ENCODE results near the gene BACH1. TPM values are rescaled to one million over a fixed set of nuclear protein-coding genes. Genes with fewer than 3 reads are reported as not detected.

Gene BACH1
- 18.1 and 21.9 TPM in 2 replicates for polyA plus RNA-seq (2012; rRNA removed)
- 24.3 and 24.6 TPM in 2 replicates for polyA plus RNA-seq (2012; cell fraction: cytosol; rRNA removed)
- polyA plus RNA-seq (2012; cell fraction: nucleus; rRNA removed), result 16.9 and 22.0 TPM in 2 replicates

GRCh38 chr21:29298348-29299045, at the start of gene BACH1:
Gene BACH1 (plus strand): TSS chr21:29298922. CDS start chr21:29321281, 22,359 bp downstream.
- H3K79me2 ChIP-seq (ENCODE audit: insufficient read depth), result peaks cover 44% of the 10 kb centered on the region
- H3K9ac ChIP-seq, result peak within 1 kb of the TSS; percentile 95
- no peaks in the 10 kb centered on the region for H3K9me2 ChIP-seq
- peaks cover 39% of the 10 kb centered on the region for H4K20me1 ChIP-seq (ENCODE audit: insufficient read depth)
- H3K27ac ChIP-seq (ENCODE audit: low read depth in 2 of 2, low read length in 1 of 2), result peak within 1 kb of the TSS; percentile 87 to 93
- H3K4me1 ChIP-seq (ENCODE audit: control insufficient read depth in 1 of 2, insufficient read depth in 2 of 2, low read depth in 1 of 2, low read length in 1 of 2), result peaks cover 23 to 28% of the 10 kb centered on the region in 2 experiments; a peak in 3 of 4 replicates
- CTCF ChIA-PET, result interaction anchor here (1.0 to 2.0 kb wide), 5 partner anchors 9 to 275 kb away, joined by 3 to 6 read pairs (median 4); no protein-coding TSS in a partner anchor
- no peaks in the 10 kb centered on the region for H3K36me3 ChIP-seq (replicated peaks in 1 of 2; ENCODE audit: control insufficient read depth in 1 of 2, insufficient read depth in 2 of 2, low read length in 1 of 2)
- POLR2A ChIA-PET, result interaction anchor here (1.0 to 1.5 kb wide), 2 partner anchors 41 to 60 kb away, joined by 3 to 4 read pairs; no protein-coding TSS in a partner anchor
- peak within 1 kb of the TSS; percentile 89 for H3K4me2 ChIP-seq
- peak within 1 kb of the TSS; percentile 94 to 98 for H3K4me3 ChIP-seq (ENCODE audit: low read depth in 2 of 2, low read length in 1 of 2)
- no peaks in the 10 kb centered on the region for H3K27me3 ChIP-seq (ENCODE audit: insufficient read depth)
- H3F3A ChIP-seq (replicated peaks; ENCODE audit: insufficient read depth), result peaks cover 15% of the 10 kb centered on the region
- H3K9me3 ChIP-seq, result no peaks in the 10 kb centered on the region
- DNase-seq, result peak; percentile 97
- 10% methylated on average over 33 of the region's 87 CpGs for WGBS (ENCODE audit: low lambda C conversion rate)
- peak within 1 kb of the TSS; percentile 67; the same call in 1 of the 2 replicates for H2AFZ ChIP-seq (ENCODE audit: low read depth)
- TF ChIP-seq FOSL2 (IDR thresholded peaks at IDR 0.05; ENCODE audit: borderline replicate concordance, low read depth), result peak; percentile 53; the same call in 1 of the 2 replicates
- no peak for TF ChIP-seq YY1 (IDR thresholded peaks at IDR 0.05; ENCODE audit: low read depth)
- TF ChIP-seq FOXM1 (IDR thresholded peaks at IDR 0.05; ENCODE audit: low read depth), result no peak
- no peak for TF ChIP-seq CHD2 (IDR thresholded peaks at IDR 0.05; ENCODE audit: low read length, partially characterized antibody)
- no peak for TF ChIP-seq TCF12 (IDR thresholded peaks at IDR 0.05)
- no peak for TF ChIP-seq RCOR1 (IDR thresholded peaks at IDR 0.05; ENCODE audit: low read length)
- no peak for TF ChIP-seq EZH2phosphoT487 (IDR thresholded peaks at IDR 0.05; ENCODE audit: borderline replicate concordance, low read depth)
- TF ChIP-seq MEF2A (IDR thresholded peaks at IDR 0.05; ENCODE audit: borderline replicate concordance, low read depth), result no peak
- peak; percentile 81 for TF ChIP-seq USF1 (IDR thresholded peaks at IDR 0.05; ENCODE audit: borderline replicate concordance, low read depth)
- peak; percentile 30; the same call in 1 of the 2 replicates for TF ChIP-seq JUND (IDR thresholded peaks at IDR 0.05)
- TF ChIP-seq USF2 (IDR thresholded peaks at IDR 0.05; ENCODE audit: borderline replicate concordance, low read depth, low read length), result peak; percentile 44; the same call in 1 of the 2 replicates
- TF ChIP-seq NRF1 (IDR thresholded peaks at IDR 0.05; ENCODE audit: low read depth, low read length), result peak; percentile 38
- 0 out of 2 replicates have a peak, but pooled peaks have one; percentile 18 for TF ChIP-seq MXI1 (IDR thresholded peaks at IDR 0.05; ENCODE audit: low read depth, low read length)
- TF ChIP-seq NFIC (IDR thresholded peaks at IDR 0.05; ENCODE audit: borderline replicate concordance), result no peak
- peak; percentile 58; the same call in 1 of the 2 replicates for TF ChIP-seq SIN3A (IDR thresholded peaks at IDR 0.05; ENCODE audit: borderline replicate concordance, low read depth, low read length)
- peak; percentile 37; the same call in 1 of the 2 replicates for TF ChIP-seq SMC3 (IDR thresholded peaks at IDR 0.05; ENCODE audit: low read depth, low read length)
- TF ChIP-seq GATA2 (CRISPR knock-in tag; IDR thresholded peaks at IDR 0.05), result no peak
- TF ChIP-seq POLR2AphosphoS5 (IDR thresholded peaks at IDR 0.05; ENCODE audit: low read depth, low read length), result peak; percentile 91
- peak; percentile 30; the same call in 1 of the 2 replicates for TF ChIP-seq RAD21 (IDR thresholded peaks at IDR 0.05; ENCODE audit: low read length)
- no peak for TF ChIP-seq IRF3 (IDR thresholded peaks at IDR 0.05; ENCODE audit: low read depth, low read length)
- TF ChIP-seq ZBTB33 (IDR thresholded peaks at IDR 0.05; ENCODE audit: borderline replicate concordance, low read depth), result no peak
- TF ChIP-seq EP300 (IDR thresholded peaks at IDR 0.05; ENCODE audit: borderline replicate concordance in 1 of 2, low read depth in 1 of 2, low read length in 1 of 2), result no peak
- TF ChIP-seq CTCF (IDR thresholded peaks at IDR 0.05), result peak; percentile 35; the same call in 1 of the 2 replicates
- TF ChIP-seq GABPA (IDR thresholded peaks at IDR 0.05; ENCODE audit: low read depth), result no peak
- 0 out of 2 replicates have a peak, but pooled peaks have one; percentile 25 for TF ChIP-seq MAX (IDR thresholded peaks at IDR 0.05; ENCODE audit: low read depth)
- no peak for TF ChIP-seq RXRA (IDR thresholded peaks at IDR 0.05; ENCODE audit: borderline replicate concordance, low read depth)
